Activated CD4-positive, alpha-beta T cell treated with anti-CD3 and anti-CD28 coated beads, Interleukin-2, amount 10 ng/mL, durations not matched to agents 7 days and 5 days (primary cell): ENCODE measurements around the gene ERVH48-1. TPM values are rescaled to one million over a fixed set of nuclear protein-coding genes. Genes with fewer than 3 reads are reported as not detected.
"Not testable (repeated sequence)": the region's sequence is repeated elsewhere in the genome, so short reads cannot be mapped to it uniquely, and the experiment has no call there.

ENCODE experiments used
- CTCF ChIA-PET: fragments of 350-600 bp; sonication (Branson Sonifier 250); formaldehyde crosslinking; loops from one replicate; lab custom pipeline; 2021; ENCODE audit warnings: antibody characterized with exemption; lab: Charles Lee
- POLR2A ChIA-PET: fragments of 350-600 bp; sonication (Branson Sonifier 250); formaldehyde crosslinking; loops from one replicate; lab custom pipeline; 2021; ENCODE audit warnings: antibody characterized with exemption; lab: Charles Lee
- DNase-seq: peaks from one replicate; pipeline ENCODE4 v3.0.0-alpha.2; 2020
- H3K27ac Mint-ChIP-seq: one replicate; pipeline ENCODE4 v1.8.0; 2021; ENCODE audit warnings: mild to moderate bottlenecking, moderate library complexity, mixed read lengths
- H3K27me3 Mint-ChIP-seq: one replicate; pipeline ENCODE4 v1.8.0; 2021; ENCODE audit warnings: mixed read lengths
- H3K36me3 Mint-ChIP-seq: one replicate; pipeline ENCODE4 v1.8.0; 2021; ENCODE audit warnings: low read depth, mixed read lengths
- H3K4me1 Mint-ChIP-seq: one replicate; pipeline ENCODE4 v1.8.0; 2021; ENCODE audit warnings: mixed read lengths
- H3K4me3 Mint-ChIP-seq: one replicate; pipeline ENCODE4 v1.8.0; 2021; ENCODE audit warnings: mild to moderate bottlenecking, moderate library complexity, mixed read lengths
- H3K9me3 Mint-ChIP-seq: one replicate; pipeline ENCODE4 v1.8.0; 2021; ENCODE audit warnings: mixed read lengths
- total RNA-seq, 2 experiments: library from RNA; stranded (reverse); gene quantifications; one replicate each; pipeline ENCODE4 v1.2.3, GENCODE V29; 2021

The ERVH48-1 gene
- total RNA-seq, 2 experiments from 2014 or later: 5.4 to 6.4 TPM

DNA sequence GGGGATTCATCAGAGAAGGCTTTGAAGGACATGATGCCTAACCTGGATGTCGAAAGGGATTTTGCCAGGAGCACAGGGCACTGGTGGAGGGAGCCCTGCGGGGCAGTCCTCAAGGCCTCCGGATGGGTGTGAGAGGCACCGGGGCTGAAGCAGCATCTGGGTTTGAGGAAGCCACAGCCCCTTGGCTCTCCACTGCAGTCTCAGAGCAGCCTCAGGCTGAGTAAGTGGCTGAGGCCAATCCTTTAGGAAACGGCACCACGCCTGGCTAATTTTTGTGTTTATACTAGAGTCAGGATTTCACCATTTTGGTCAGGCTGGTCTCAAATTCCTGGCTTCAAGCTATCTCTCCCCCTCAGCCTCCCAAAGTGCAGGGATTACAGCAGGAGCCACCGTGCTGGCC, 12.0 kb downstream of the ERVH48-1 start:
- Mint-ChIP-seq H3K9me3 (no peaks in the 10 kb centered on the region), H3K4me1 (no peaks in the 10 kb centered on the region), H3K27ac (no peak overlapping the region), H3K36me3 (peaks cover 14% of the 10 kb centered on the region), H3K27me3 (no peaks in the 10 kb centered on the region), H3K4me3 (no peak overlapping the region)
- CTCF ChIA-PET: interaction anchor here (0.6 kb wide), 2 partner anchors 22 to 783 kb away, joined by 3 read pairs; no protein-coding TSS in a partner anchor
- POLR2A ChIA-PET: no interaction called here
- DNase-seq: no peak

DNA sequence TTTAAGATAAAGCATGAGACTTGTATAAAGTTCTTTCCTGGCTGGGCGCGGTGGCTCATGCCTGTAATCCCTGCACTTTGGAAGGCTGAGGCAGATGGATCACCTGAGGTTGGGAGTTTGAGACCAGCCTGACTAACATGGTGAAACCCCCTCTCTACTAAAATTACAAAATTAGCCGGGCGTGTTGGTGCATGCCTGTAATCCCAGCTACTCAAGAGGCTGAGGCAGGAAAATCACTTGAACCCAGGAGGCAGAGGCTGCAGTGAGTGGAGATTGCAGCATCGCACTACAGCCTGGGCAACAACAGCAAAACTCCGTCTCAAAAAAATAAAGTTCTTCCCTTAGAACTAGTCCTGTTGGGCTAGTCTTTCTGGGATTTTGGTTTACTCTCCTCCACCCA, 13.5 kb downstream of the ERVH48-1 start:
- H3K4me3 Mint-ChIP-seq, POLR2A ChIA-PET, CTCF ChIA-PET, H3K27ac Mint-ChIP-seq, DNase-seq, H3K27me3 Mint-ChIP-seq, H3K9me3 Mint-ChIP-seq, H3K4me1 Mint-ChIP-seq: not testable (repeated sequence)
- H3K36me3 Mint-ChIP-seq: peaks cover 16% of the 10 kb centered on the region

GRCh38 chr21:42908484-42908883, 16.9 kb downstream of the ERVH48-1 start:
- CTCF ChIA-PET, DNase-seq, H3K4me1 Mint-ChIP-seq, H3K9me3 Mint-ChIP-seq, POLR2A ChIA-PET, H3K27ac Mint-ChIP-seq, H3K4me3 Mint-ChIP-seq, H3K27me3 Mint-ChIP-seq: not testable (repeated sequence)
- peaks cover 31% of the 10 kb centered on the region for H3K36me3 Mint-ChIP-seq

DNA sequence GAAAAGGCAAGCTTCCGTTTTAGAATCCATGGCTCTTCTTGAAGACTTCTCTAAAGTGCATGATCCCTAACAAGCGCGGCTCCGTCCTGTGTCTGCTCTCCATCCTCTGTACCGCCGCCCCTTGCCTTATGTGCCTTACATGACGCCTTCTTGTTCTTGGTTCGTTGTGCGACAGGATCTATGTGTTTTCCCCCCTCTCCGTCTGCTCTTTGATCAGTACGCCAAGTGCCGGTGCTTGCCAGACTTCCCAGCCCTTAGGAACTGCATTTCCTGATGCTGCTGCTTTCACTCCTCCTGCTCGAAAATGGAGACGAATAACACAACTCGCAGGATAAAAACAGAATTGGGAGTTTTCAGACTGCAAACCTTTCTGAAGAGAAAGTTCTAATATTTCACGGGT, 19.2 kb downstream of the ERVH48-1 start:
- POLR2A ChIA-PET: no interaction called here
- Mint-ChIP-seq H3K27me3 (no peaks in the 10 kb centered on the region), H3K27ac (no peak overlapping the region), H3K4me3 (no peak overlapping the region), H3K9me3 (no peaks in the 10 kb centered on the region), H3K36me3 (peaks cover 27% of the 10 kb centered on the region), H3K4me1 (no peaks in the 10 kb centered on the region)
- CTCF ChIA-PET: no interaction called here
- no peak for DNase-seq

DNA sequence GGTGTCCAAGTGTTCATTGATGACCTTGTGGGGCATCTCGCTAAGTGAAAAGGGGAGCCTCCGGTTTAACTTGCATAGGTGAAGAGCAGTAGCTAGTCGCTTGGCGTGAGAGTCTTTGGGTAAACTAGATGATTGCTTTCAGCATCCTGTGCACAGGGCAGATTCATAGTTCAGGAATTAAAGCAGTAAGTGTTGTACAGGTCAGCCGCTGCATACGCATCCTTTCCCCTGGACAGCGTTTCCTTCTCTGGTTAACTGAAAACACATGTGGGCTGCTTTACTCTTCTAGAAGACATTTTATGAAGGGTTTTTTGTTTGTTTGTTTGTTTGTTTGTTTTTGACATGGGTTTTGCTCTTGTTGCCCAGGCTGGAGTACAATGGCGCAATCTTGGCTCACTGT, 20.2 kb downstream of the ERVH48-1 start:
- no peaks in the 10 kb centered on the region for H3K9me3 Mint-ChIP-seq
- CTCF ChIA-PET: no interaction called here
- peaks cover 28% of the 10 kb centered on the region for H3K36me3 Mint-ChIP-seq
- H3K27me3 Mint-ChIP-seq: no peaks in the 10 kb centered on the region
- no peak for DNase-seq
- no peak overlapping the region for H3K4me3 Mint-ChIP-seq
- POLR2A ChIA-PET: no interaction called here
- no peak overlapping the region for H3K27ac Mint-ChIP-seq
- H3K4me1 Mint-ChIP-seq: no peaks in the 10 kb centered on the region

GRCh38 chr21:42903817-42904216, 21.6 kb downstream of the ERVH48-1 start:
- Mint-ChIP-seq H3K9me3 (no peaks in the 10 kb centered on the region), H3K36me3 (peaks cover 23% of the 10 kb centered on the region), H3K4me1 (no peaks in the 10 kb centered on the region), H3K27ac (no peak overlapping the region), H3K4me3 (no peak overlapping the region), H3K27me3 (no peaks in the 10 kb centered on the region)
- ChIA-PET POLR2A (no interaction called here), CTCF (no interaction called here)
- no peak for DNase-seq

- no peak for DNase-seq
- no peak overlapping the region for H3K4me3 Mint-ChIP-seq
- no peak overlapping the region for H3K27ac Mint-ChIP-seq
- peaks cover 27% of the 10 kb centered on the region for H3K36me3 Mint-ChIP-seq
- no peaks in the 10 kb centered on the region for H3K9me3 Mint-ChIP-seq
- no peaks in the 10 kb centered on the region for H3K27me3 Mint-ChIP-seq
- CTCF ChIA-PET: no interaction called here
- POLR2A ChIA-PET: interaction anchor here (0.5 kb wide), 1 partner anchor 56 kb away, joined by 9 read pairs; no protein-coding TSS in a partner anchor
- H3K4me1 Mint-ChIP-seq: no peaks in the 10 kb centered on the region
Measured at GRCh38 chr21:42900446-42900845, 25.0 kb downstream of the ERVH48-1 start.

GRCh38 chr21:42892931-42893755, 32.3 kb downstream of the ERVH48-1 start, which contains the start of gene NDUFV3:
TSS of gene NDUFV3 (plus strand) at chr21:42893309. CDS start at chr21:42893334, 25 bp downstream.
- ChIA-PET CTCF (interaction anchor here (0.5 to 1.4 kb wide), 6 partner anchors 9 to 1151 kb away, joined by 3 to 5 read pairs (median 3); partner anchors contain the start of gene RRP1), POLR2A (no interaction called here)
- no peaks in the 10 kb centered on the region for H3K9me3 Mint-ChIP-seq
- H3K4me3 Mint-ChIP-seq: peak within 1 kb of the TSS; percentile 82
- peaks cover 11% of the 10 kb centered on the region for H3K4me1 Mint-ChIP-seq
- peak; percentile 100 for DNase-seq
- no peaks in the 10 kb centered on the region for H3K27me3 Mint-ChIP-seq
- peak within 1 kb of the TSS; percentile 94 for H3K27ac Mint-ChIP-seq
- peaks cover 12% of the 10 kb centered on the region for H3K36me3 Mint-ChIP-seq

GRCh38 chr21:42892582-42892930, 32.9 kb downstream of the ERVH48-1 start:
- Mint-ChIP-seq H3K36me3 (peaks cover 8% of the 10 kb centered on the region), H3K4me3 (peak overlapping the region; percentile 82), H3K27me3 (no peaks in the 10 kb centered on the region), H3K27ac (peak overlapping the region; percentile 94), H3K4me1 (peaks cover 11% of the 10 kb centered on the region), H3K9me3 (no peaks in the 10 kb centered on the region)
- ChIA-PET POLR2A (no interaction called here), CTCF (interaction anchor here (0.8 to 1.4 kb wide), 5 partner anchors 8 to 897 kb away, joined by 3 to 5 read pairs (median 3); partner anchors contain the start of gene RRP1)
- no peak for DNase-seq

- ChIA-PET POLR2A (no interaction called here), CTCF (interaction anchor here (0.7 kb wide), 1 partner anchor 199 kb away, joined by 4 read pairs; no protein-coding TSS in a partner anchor)
- DNase-seq: no peak
Measured at GRCh38 chr21:42887326-42887725, 38.1 kb downstream of the ERVH48-1 start.

GRCh38 chr21:42883921-42884320, 41.5 kb downstream of the ERVH48-1 start:
- CTCF ChIA-PET: interaction anchor here (0.7 to 1.0 kb wide), 2 partner anchors 9 to 12 kb away, joined by 3 read pairs; partner anchors contain the start of gene NDUFV3
- no peaks in the 10 kb centered on the region for H3K27me3 Mint-ChIP-seq

More at GRCh38 chr21:42887326-42887725, 38.1 kb downstream of the ERVH48-1 start:
- Mint-ChIP-seq H3K4me1 (peaks cover 4% of the 10 kb centered on the region), H3K27ac (no peak overlapping the region), H3K27me3 (no peaks in the 10 kb centered on the region), H3K4me3 (no peak overlapping the region), H3K36me3 (no peaks in the 10 kb centered on the region), H3K9me3 (no peaks in the 10 kb centered on the region)

GRCh38 chr21:42880352-42880751, 45.1 kb downstream of the ERVH48-1 start:
- no peaks in the 10 kb centered on the region for H3K27me3 Mint-ChIP-seq
- ChIA-PET CTCF (interaction anchor here (1.0 kb wide), 1 partner anchor 782 kb away, joined by 3 read pairs; no protein-coding TSS in a partner anchor), POLR2A (no interaction called here)
- H3K27ac Mint-ChIP-seq: peak overlapping the region; percentile 97
- H3K4me3 Mint-ChIP-seq: peak overlapping the region; percentile 82
- H3K9me3 Mint-ChIP-seq: no peaks in the 10 kb centered on the region
- peaks cover 30% of the 10 kb centered on the region for H3K4me1 Mint-ChIP-seq
- peaks cover 10% of the 10 kb centered on the region for H3K36me3 Mint-ChIP-seq
- no peak for DNase-seq

More at GRCh38 chr21:42883921-42884320, 41.5 kb downstream of the ERVH48-1 start:
- H3K9me3 Mint-ChIP-seq: no peaks in the 10 kb centered on the region
- no peak overlapping the region for H3K4me3 Mint-ChIP-seq
- POLR2A ChIA-PET: no interaction called here
- peaks cover 22% of the 10 kb centered on the region for H3K4me1 Mint-ChIP-seq
- no peaks in the 10 kb centered on the region for H3K36me3 Mint-ChIP-seq
- no peak for DNase-seq
- H3K27ac Mint-ChIP-seq: no peak overlapping the region
